Measurements from ENCODE around the gene FTHL17. TPM values are rescaled to one million over a fixed set of nuclear protein-coding genes. Genes with fewer than 3 reads are reported as not detected.

The FTHL17 gene
- total RNA-seq (not detected), polyA plus RNA-seq (not detected)
- long read RNA-seq, donor 1: 0 reads
- long read RNA-seq, donor 2: 0 reads
- long read RNA-seq, donor 3: 0 reads
- long read RNA-seq, donor 4: 0 reads
- long read RNA-seq, donor 5: 0 reads

GRCh38 chrX:31071725-31072124 is at the start of gene FTHL17:
Gene FTHL17 (minus strand): TSS chrX:31072041. CDS start chrX:31071953, 88 bp downstream.
- Histone ChIP-seq H3K27ac (ENCODE audit: low read depth in 1 of 2, low read length in 1 of 2) (no peak within 1 kb of the TSS), H3K36me3 (ENCODE audit: control insufficient read depth in 4 of 4, insufficient read depth in 4 of 4, low read length in 4 of 4) (peaks cover 0 to 2% (median 0%) of the 10 kb centered on the region in 4 donors), H3K27me3 (ENCODE audit: control insufficient read depth in 3 of 3, insufficient read depth in 3 of 3, low read length in 2 of 3) (no peaks in the 10 kb centered on the region), H3K9me3 (ENCODE audit: control insufficient read depth in 4 of 4, insufficient read depth in 3 of 4, low read length in 3 of 4) (peaks cover 0 to 16% (median 3%) of the 10 kb centered on the region in 4 donors), H3K4me3 (no peak within 1 kb of the TSS), H3K9ac (ENCODE audit: insufficient read depth in 1 of 2, low read length in 2 of 2) (no peak within 1 kb of the TSS), H3K4me1 (ENCODE audit: control insufficient read depth in 5 of 5, insufficient read depth in 5 of 5, low read length in 5 of 5) (no peaks in the 10 kb centered on the region)
- 88 to 98% methylated on average over 26 to 33 of the region's 33 CpGs for WGBS, 2 donors
- TF ChIP-seq CTCF (IDR thresholded peaks at IDR 0.05; ENCODE audit: control extremely low read depth, extremely low read depth): no peak
- DNase-seq (no peak), ATAC-seq (ENCODE audit: insufficient read depth, low FRiP score) (no peak)

GRCh38 chrX:31117266-31117665 is 45.4 kb upstream of the FTHL17 start:
- TF ChIP-seq CTCF (IDR thresholded peaks at IDR 0.05; ENCODE audit: control extremely low read depth, extremely low read depth): no peak
- H3K9me3 ChIP-seq (ENCODE audit: control insufficient read depth in 4 of 4, insufficient read depth in 3 of 4, low read length in 3 of 4): no peaks in the 10 kb centered on the region
- H3K27me3 ChIP-seq (ENCODE audit: control insufficient read depth in 3 of 3, insufficient read depth in 3 of 3, low read length in 2 of 3): peaks cover 0 to 2% (median 0%) of the 10 kb centered on the region in 3 donors
- WGBS, 2 donors: 67 to 72% methylated on average over 4 of the region's 4 CpGs
- DNase-seq (no peak), ATAC-seq (ENCODE audit: insufficient read depth, low FRiP score) (no peak)
- H3K27ac ChIP-seq (ENCODE audit: low read depth in 1 of 2, low read length in 1 of 2): no peak overlapping the region
- no peak overlapping the region for H3K9ac ChIP-seq (ENCODE audit: insufficient read depth in 1 of 2, low read length in 2 of 2)
- peaks cover 0 to 10% (median 0%) of the 10 kb centered on the region in 5 donors for H3K4me1 ChIP-seq (ENCODE audit: control insufficient read depth in 5 of 5, insufficient read depth in 5 of 5, low read length in 5 of 5)
- H3K4me3 ChIP-seq: no peak overlapping the region
- H3K36me3 ChIP-seq (ENCODE audit: control insufficient read depth in 4 of 4, insufficient read depth in 4 of 4, low read length in 4 of 4): no peaks in the 10 kb centered on the region

- Histone ChIP-seq H3K4me1 (ENCODE audit: control insufficient read depth in 5 of 5, insufficient read depth in 5 of 5, low read length in 5 of 5) (peaks cover 0 to 10% (median 0%) of the 10 kb centered on the region in 5 donors), H3K27ac (ENCODE audit: low read depth in 1 of 2, low read length in 1 of 2) (no peak overlapping the region), H3K36me3 (ENCODE audit: control insufficient read depth in 4 of 4, insufficient read depth in 4 of 4, low read length in 4 of 4) (no peaks in the 10 kb centered on the region), H3K9ac (ENCODE audit: insufficient read depth in 1 of 2, low read length in 2 of 2) (no peak overlapping the region), H3K9me3 (ENCODE audit: control insufficient read depth in 4 of 4, insufficient read depth in 3 of 4, low read length in 3 of 4) (no peaks in the 10 kb centered on the region), H3K27me3 (ENCODE audit: control insufficient read depth in 3 of 3, insufficient read depth in 3 of 3, low read length in 2 of 3) (peaks cover 0 to 2% (median 0%) of the 10 kb centered on the region in 3 donors), H3K4me3 (no peak overlapping the region)
- no peak for DNase-seq
- no peak for TF ChIP-seq CTCF (IDR thresholded peaks at IDR 0.05; ENCODE audit: control extremely low read depth, extremely low read depth)
- WGBS, 2 donors: 66 to 85% methylated on average over 4 of the region's 4 CpGs
- ATAC-seq (ENCODE audit: insufficient read depth, low FRiP score): no peak
These were observed 43.6 kb upstream of the FTHL17 start for GRCh38 chrX:31115398-31115797.

GRCh38 chrX:31114858-31115257 is 43.0 kb upstream of the FTHL17 start:
- 69 to 82% methylated on average over 2 of the region's 2 CpGs for WGBS, 2 donors
- DNase-seq (no peak), ATAC-seq (ENCODE audit: insufficient read depth, low FRiP score) (no peak)
- Histone ChIP-seq H3K4me1 (ENCODE audit: control insufficient read depth in 5 of 5, insufficient read depth in 5 of 5, low read length in 5 of 5) (peaks cover 0 to 10% (median 0%) of the 10 kb centered on the region in 5 donors), H3K27ac (ENCODE audit: low read depth in 1 of 2, low read length in 1 of 2) (no peak overlapping the region), H3K4me3 (no peak overlapping the region), H3K27me3 (ENCODE audit: control insufficient read depth in 3 of 3, insufficient read depth in 3 of 3, low read length in 2 of 3) (peaks cover 0 to 2% (median 0%) of the 10 kb centered on the region in 3 donors), H3K9me3 (ENCODE audit: control insufficient read depth in 4 of 4, insufficient read depth in 3 of 4, low read length in 3 of 4) (no peaks in the 10 kb centered on the region), H3K9ac (ENCODE audit: insufficient read depth in 1 of 2, low read length in 2 of 2) (no peak overlapping the region), H3K36me3 (ENCODE audit: control insufficient read depth in 4 of 4, insufficient read depth in 4 of 4, low read length in 4 of 4) (no peaks in the 10 kb centered on the region)
- no peak for TF ChIP-seq CTCF (IDR thresholded peaks at IDR 0.05; ENCODE audit: control extremely low read depth, extremely low read depth)
